Breast epithelium (tissue), 4 donors: ENCODE results near the gene JPH2. TPM values are rescaled to one million over a fixed set of nuclear protein-coding genes. Genes with fewer than 3 reads are reported as not detected.

Source experiments
- DNase-seq, 2 donors: peaks; one replicate each; pipeline ENCODE4 v3.0.0-alpha.2; 2019; ENCODE audit warnings: low spot score in 2 of 2
- H3K27ac ChIP-seq, 2 donors: fragments of 200-600 bp; sonication (generic) in 1 of 2; one replicate each; pipeline ENCODE4 v1.5.1; 2016 to 2019; ENCODE audit warnings: mild to moderate bottlenecking in 1 of 2
- H3K27me3 ChIP-seq, 2 donors: fragments of 200-600 bp; sonication (generic) in 1 of 2; one replicate each; pipeline versions ENCODE4 v1.5.1 to v1.6.0; 2017 to 2019; ENCODE audit warnings: control low read depth in 1 of 2, mild to moderate bottlenecking in 1 of 2
- H3K36me3 ChIP-seq: fragments of 200-600 bp; one replicate; pipeline ENCODE4 v1.5.1; 2019
- H3K4me1 ChIP-seq, 2 donors: fragments of 200-600 bp; sonication (generic); one replicate each; pipeline ENCODE4 v1.5.1; 2016 to 2019; ENCODE audit warnings: control low read depth in 1 of 2
- H3K4me3 ChIP-seq, 3 donors: fragments of 200-600 bp; sonication (generic); 1 replicate in 2 of 3; 2 replicates in 1 of 3; pipeline ENCODE4 v1.5.1; 2016 to 2019; ENCODE audit warnings: mild to moderate bottlenecking in 3 of 3, moderate library complexity in 2 of 3
- H3K9me3 ChIP-seq, 2 donors: fragments of 200-600 bp; sonication (generic) in 1 of 2; one replicate each; pipeline ENCODE4 v1.5.1; 2016 to 2019; ENCODE audit warnings: control low read depth in 1 of 2
- POLR2A ChIP-seq: fragments of 450-650 bp; IDR thresholded peaks from one replicate; pipeline ENCODE4 v1.6.1; 2016; ENCODE audit warnings: antibody characterized with exemption, mild to moderate bottlenecking, moderate library complexity
- POLR2AphosphoS5 ChIP-seq, 3 donors: sonication (generic); formaldehyde crosslinking; IDR thresholded peaks; one replicate each; pipeline ENCODE4 v1.6.1; 2017; ENCODE audit warnings: antibody characterized with exemption in 3 of 3
- intact Hi-C: fragments of 100-400 bp; cut with DNase I; formaldehyde crosslinking; loops from one replicate; pipeline ENCODE4 v1.15.1; 2023; ENCODE audit warnings: low total_unique reads
- total RNA-seq, 3 donors: library from RNA; depleted of rRNA; stranded (reverse); fragments of >200 nt; gene quantifications; one replicate each; pipeline ENCODE4 v1.1.0, GENCODE V29; 2016
- TF ChIP-seq, protein P1 (sequence below), 3 donors: fragments of 450-650 bp; IDR thresholded peaks; one replicate each; pipeline ENCODE4 v1.5.1; 2016 to 2017; ENCODE audit warnings: antibody characterized with exemption in 3 of 3, mild to moderate bottlenecking in 3 of 3, moderate library complexity in 3 of 3

Gene JPH2
- total RNA-seq, 3 donors from 2014 or later, result 9.3 to 16.4 (median 16.2) TPM

DNA sequence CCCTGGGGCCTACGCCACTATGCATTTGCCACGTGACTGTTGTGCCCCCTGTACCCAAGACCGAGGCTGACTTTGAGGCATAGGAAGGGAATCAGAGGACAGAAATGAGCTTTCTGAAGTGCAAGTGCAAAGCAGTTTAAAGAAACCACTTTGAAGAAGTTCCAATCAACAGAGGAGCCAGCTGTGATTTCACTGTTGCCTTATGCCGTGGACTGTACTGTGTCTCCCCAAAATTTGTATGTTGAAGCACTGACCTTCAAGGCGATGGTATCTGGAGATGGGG, 111.1 kb downstream of the JPH2 start:
- no peak overlapping the region for H3K27ac ChIP-seq
- H3K4me3 ChIP-seq, result no peak overlapping the region
- intact Hi-C loops, result loop anchor here (5.0 kb wide), 1 partner anchor 329 kb away; no protein-coding TSS in a partner anchor
- no peaks in the 10 kb centered on the region for H3K4me1 ChIP-seq
- no peaks in the 10 kb centered on the region for H3K9me3 ChIP-seq
- TF ChIP-seq POLR2A, result no peak
- TF ChIP-seq, protein P1, sequence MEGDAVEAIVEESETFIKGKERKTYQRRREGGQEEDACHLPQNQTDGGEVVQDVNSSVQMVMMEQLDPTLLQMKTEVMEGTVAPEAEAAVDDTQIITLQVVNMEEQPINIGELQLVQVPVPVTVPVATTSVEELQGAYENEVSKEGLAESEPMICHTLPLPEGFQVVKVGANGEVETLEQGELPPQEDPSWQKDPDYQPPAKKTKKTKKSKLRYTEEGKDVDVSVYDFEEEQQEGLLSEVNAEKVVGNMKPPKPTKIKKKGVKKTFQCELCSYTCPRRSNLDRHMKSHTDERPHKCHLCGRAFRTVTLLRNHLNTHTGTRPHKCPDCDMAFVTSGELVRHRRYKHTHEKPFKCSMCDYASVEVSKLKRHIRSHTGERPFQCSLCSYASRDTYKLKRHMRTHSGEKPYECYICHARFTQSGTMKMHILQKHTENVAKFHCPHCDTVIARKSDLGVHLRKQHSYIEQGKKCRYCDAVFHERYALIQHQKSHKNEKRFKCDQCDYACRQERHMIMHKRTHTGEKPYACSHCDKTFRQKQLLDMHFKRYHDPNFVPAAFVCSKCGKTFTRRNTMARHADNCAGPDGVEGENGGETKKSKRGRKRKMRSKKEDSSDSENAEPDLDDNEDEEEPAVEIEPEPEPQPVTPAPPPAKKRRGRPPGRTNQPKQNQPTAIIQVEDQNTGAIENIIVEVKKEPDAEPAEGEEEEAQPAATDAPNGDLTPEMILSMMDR (IDR thresholded peaks at IDR 0.05), result no peak
- TF ChIP-seq POLR2AphosphoS5 (IDR thresholded peaks at IDR 0.05), result no peak
- no peaks in the 10 kb centered on the region for H3K36me3 ChIP-seq
- DNase-seq, result no peak
- H3K27me3 ChIP-seq, result peaks cover 0 to 13% of the 10 kb centered on the region in 2 donors

DNA sequence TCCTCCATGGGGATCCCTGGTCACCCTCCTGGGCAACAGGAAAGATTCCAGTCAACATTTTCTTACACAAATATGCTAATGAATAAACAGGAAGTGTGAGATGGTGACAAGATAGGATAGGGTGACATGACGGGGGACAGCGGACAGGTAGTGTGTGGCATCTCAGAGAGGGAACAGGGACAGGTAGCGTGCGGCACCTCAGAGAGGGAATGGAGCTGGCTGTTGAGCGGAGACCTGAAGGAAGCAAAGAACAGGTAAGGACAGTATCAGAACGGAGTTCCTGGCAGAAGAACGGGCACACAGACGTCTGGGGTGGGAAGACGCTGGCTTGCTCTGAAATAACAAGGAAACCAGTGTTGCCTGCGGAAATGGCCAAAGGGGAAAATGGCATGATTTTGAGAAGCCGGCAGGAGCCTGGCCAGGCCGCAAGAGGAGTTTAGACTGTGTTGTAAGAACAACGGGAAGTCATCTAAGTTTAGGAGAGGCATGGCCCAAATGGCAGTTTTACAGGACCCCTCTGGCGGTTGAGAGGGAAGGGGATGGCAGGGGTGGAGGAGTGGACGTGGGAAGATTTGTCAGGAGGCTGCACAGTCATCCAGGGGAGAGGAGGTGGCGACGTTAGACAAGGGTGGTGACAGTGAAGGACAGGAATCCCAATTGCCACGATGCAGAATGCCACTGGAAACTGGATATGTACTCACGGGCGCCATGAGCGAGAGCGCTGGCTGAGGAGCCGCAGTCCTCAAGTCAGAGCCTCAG, 111.6 kb downstream of the JPH2 start:
- H3K4me1 ChIP-seq, result no peaks in the 10 kb centered on the region
- TF ChIP-seq POLR2A (no peak), POLR2AphosphoS5 (IDR thresholded peaks at IDR 0.05) (no peak)
- DNase-seq, result peak; percentile 10 to 27
- no peak overlapping the region for H3K4me3 ChIP-seq
- no peaks in the 10 kb centered on the region for H3K9me3 ChIP-seq
- H3K36me3 ChIP-seq, result no peaks in the 10 kb centered on the region
- H3K27me3 ChIP-seq, result peaks cover 0 to 13% of the 10 kb centered on the region in 2 donors
- no peak overlapping the region for H3K27ac ChIP-seq
- intact Hi-C loops, result loop anchor here (5.0 kb wide), 1 partner anchor 328 kb away; no protein-coding TSS in a partner anchor

DNA sequence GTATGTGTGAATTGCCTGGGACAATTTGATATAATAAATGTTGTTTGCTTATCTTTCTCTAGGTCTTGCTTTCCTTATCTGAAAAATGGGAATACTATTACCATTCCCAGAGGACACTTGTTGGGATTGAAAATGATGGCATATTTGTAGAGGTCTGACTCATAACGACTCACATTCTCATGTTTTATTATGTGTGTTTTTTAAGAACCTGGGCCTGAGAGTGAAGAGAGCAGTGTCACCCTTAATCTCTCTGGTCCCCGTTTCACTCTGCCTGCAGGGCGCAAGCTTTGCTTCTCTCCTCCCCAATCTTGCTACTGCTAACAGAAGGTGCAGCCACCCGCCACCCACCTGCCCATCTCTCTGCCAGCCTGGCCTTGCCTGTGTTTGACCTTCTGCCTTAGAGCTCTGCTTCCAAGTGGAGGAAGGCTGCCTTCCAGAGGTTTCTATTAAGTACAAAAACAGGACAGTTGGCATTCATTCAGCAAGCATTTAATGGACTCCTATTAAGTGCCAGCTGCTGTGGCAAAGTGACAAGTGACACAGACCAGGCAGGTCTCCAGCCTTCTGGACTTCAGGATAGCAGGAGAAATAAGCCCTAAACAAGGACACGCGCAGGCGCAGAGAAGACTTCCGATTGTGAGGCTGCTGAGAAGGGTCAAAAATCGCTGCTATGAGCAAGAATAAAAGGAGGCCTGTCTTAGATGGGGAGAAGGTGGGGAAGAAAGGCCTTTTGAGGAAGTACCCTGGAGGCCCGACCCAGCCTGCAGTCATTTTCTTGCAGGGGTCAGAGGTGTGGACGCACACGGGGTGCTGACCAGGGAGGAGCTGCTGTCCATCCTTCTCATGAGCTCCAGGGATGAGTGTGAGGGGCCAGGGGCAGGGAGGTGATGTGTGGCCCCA, 112.5 kb downstream of the JPH2 start:
- DNase-seq, result peak; percentile 14 to 46
- H3K27ac ChIP-seq, result no peak overlapping the region

DNA sequence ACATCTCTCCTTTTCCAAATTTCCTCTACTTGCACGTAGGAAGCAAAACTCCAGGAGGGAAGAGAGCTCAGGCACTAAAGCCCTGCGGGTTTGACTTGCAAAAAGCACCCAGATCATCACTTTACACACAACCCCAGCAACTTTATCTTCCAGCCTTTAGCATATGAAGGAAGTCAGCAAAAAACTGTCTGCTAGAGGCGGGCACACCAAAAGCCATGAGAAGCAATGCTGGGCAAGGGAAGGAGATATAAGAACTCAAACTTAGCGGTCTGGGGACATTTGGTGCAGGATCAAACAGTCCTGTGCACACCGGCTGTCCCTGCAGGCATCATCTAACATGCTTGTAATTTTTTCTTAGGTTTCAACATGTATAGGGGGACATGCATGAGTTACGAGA, 113.3 kb downstream of the JPH2 start:
- H3K36me3 ChIP-seq, result no peaks in the 10 kb centered on the region
- no peaks in the 10 kb centered on the region for H3K9me3 ChIP-seq
- H3K27ac ChIP-seq, result no peak overlapping the region
- H3K4me3 ChIP-seq, result no peak overlapping the region
- no peak for TF ChIP-seq POLR2A
- TF ChIP-seq, protein P1 (IDR thresholded peaks at IDR 0.05), result no peak
- TF ChIP-seq POLR2AphosphoS5 (IDR thresholded peaks at IDR 0.05), result no peak
- H3K27me3 ChIP-seq, result peaks cover 0 to 18% of the 10 kb centered on the region in 2 donors
- intact Hi-C loops, result no loop called here
- no peak for DNase-seq
- H3K4me1 ChIP-seq, result no peaks in the 10 kb centered on the region

More for the DNA sequence above, 112.5 kb downstream of the JPH2 start:
- H3K9me3 ChIP-seq, result no peaks in the 10 kb centered on the region
- intact Hi-C loops, result loop anchor here (5.0 kb wide), 1 partner anchor 327 kb away; no protein-coding TSS in a partner anchor
- TF ChIP-seq POLR2AphosphoS5 (IDR thresholded peaks at IDR 0.05) (no peak), POLR2A (no peak)
- TF ChIP-seq, protein P1 (IDR thresholded peaks at IDR 0.05), result no peak
- no peak overlapping the region for H3K4me3 ChIP-seq
- H3K27me3 ChIP-seq, result peaks cover 0 to 18% of the 10 kb centered on the region in 2 donors
- no peaks in the 10 kb centered on the region for H3K4me1 ChIP-seq
- no peaks in the 10 kb centered on the region for H3K36me3 ChIP-seq

DNA sequence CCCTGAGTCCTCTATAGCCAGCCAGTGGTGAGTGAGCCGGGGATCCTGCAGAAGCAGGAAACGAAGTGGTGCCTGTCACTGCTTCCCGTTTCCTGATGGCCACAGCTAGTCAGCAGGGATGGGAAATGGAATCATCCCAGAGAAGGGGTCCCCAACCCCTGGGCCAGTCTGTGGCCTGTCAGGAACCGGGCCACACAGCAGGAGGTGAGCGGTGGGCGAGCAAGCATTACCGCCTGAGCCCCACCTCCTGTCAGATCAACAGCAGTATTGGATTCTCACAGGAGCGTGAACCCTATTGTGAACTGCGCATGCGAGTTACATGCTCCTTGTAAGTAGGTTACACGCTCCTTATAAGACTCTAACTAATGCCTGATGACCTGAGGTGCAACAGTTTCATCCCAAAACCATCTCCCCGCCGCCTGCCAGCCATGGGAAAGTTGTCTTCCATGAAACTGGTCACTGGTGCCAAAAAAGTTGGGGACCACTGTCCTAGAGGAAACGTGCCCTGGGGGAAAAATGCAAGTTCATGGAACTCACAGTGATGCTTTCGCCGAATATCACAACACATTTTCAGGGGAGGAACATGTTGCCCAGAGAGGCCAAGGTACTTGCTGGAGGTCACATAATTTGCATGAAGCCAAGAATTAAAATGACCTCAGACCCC, 113.8 kb downstream of the JPH2 start:
- H3K27me3 ChIP-seq, result peaks cover 0 to 18% of the 10 kb centered on the region in 2 donors
- no peak overlapping the region for H3K4me3 ChIP-seq
- intact Hi-C loops, result no loop called here
- TF ChIP-seq, protein P1 (IDR thresholded peaks at IDR 0.05), result no peak
- TF ChIP-seq POLR2AphosphoS5 (IDR thresholded peaks at IDR 0.05), result no peak
- no peak for TF ChIP-seq POLR2A
- no peak overlapping the region for H3K27ac ChIP-seq
- DNase-seq, result peak in 1 of 2 donors; percentile 11
- no peaks in the 10 kb centered on the region for H3K4me1 ChIP-seq
- H3K9me3 ChIP-seq, result no peaks in the 10 kb centered on the region
- H3K36me3 ChIP-seq, result no peaks in the 10 kb centered on the region
